Transverse colon (tissue), 4 donors: ENCODE data around the gene RNF207. TPM values are rescaled to one million over a fixed set of nuclear protein-coding genes. Genes with fewer than 3 reads are reported as not detected.

ENCODE experiments used
- DNase-seq: peaks from one replicate; pipeline ENCODE4 v3.0.0-alpha.2; 2019
- H3K27ac ChIP-seq, 4 donors: fragments of 200-600 bp; sonication (generic); 2 replicates each; pipeline ENCODE4 v1.5.1; 2016 to 2018; ENCODE audit warnings: inconsistent platforms in 4 of 4
- H3K27me3 ChIP-seq: fragments of 200-600 bp; sonication (generic); 2 replicates; pipeline ENCODE4 v1.5.1; 2017; ENCODE audit warnings: inconsistent platforms
- H3K36me3 ChIP-seq, 4 donors: fragments of 200-600 bp; sonication (generic); 2 replicates each; pipeline ENCODE4 v1.5.1; 2017 to 2019; ENCODE audit warnings: inconsistent platforms in 4 of 4
- H3K4me1 ChIP-seq, 4 donors: fragments of 200-600 bp; sonication (generic); 2 replicates each; pipeline ENCODE4 v1.5.1; 2017 to 2020; ENCODE audit warnings: inconsistent platforms in 4 of 4
- H3K4me3 ChIP-seq, 4 donors: fragments of 200-600 bp; sonication (generic); 1 replicate in 1 of 4; 2 replicates in 3 of 4; pipeline versions ENCODE4 v1.5.1 to v1.6.1; 2017 to 2019; ENCODE audit warnings: inconsistent platforms in 4 of 4
- H3K9me3 ChIP-seq, 2 donors: fragments of 200-600 bp; sonication (generic); 2 replicates each; pipeline ENCODE4 v1.5.1; 2017 to 2019; ENCODE audit warnings: inconsistent platforms in 2 of 2
- EP300 ChIP-seq: sonication (generic); formaldehyde crosslinking; IDR thresholded peaks from one replicate; pipeline ENCODE4 v1.6.1; 2017; ENCODE audit warnings: antibody characterized with exemption, low read depth
- POLR2A ChIP-seq: fragments of 450-650 bp; IDR thresholded peaks from one replicate; pipeline ENCODE4 v1.6.1; 2016; ENCODE audit warnings: antibody characterized with exemption, mild to moderate bottlenecking, moderate library complexity
- POLR2AphosphoS5 ChIP-seq, 3 donors: sonication (generic); formaldehyde crosslinking; IDR thresholded peaks; one replicate each; pipeline ENCODE4 v1.6.1; 2016; ENCODE audit warnings: antibody characterized with exemption in 3 of 3
- WGBS, 2 donors: methylation state at CpG; one replicate each; pipeline ENCODE4 v1.1.5; 2018; ENCODE audit warnings: low coverage in 1 of 2; 5-methylcytosine and 5-hydroxymethylcytosine counted together
- in situ Hi-C, 4 donors: fragments of 200-750 bp; cut with MboI; loops; one replicate each; pipeline versions ENCODE4 v1.15.0 to v1.15.1; 2017; ENCODE audit warnings: low sequenced_read_pairs in 3 of 4, low pct_ligation_motif_present in 1 of 4, low pct_unique_long_range_greater_than_20kb in 1 of 4
- intact Hi-C: fragments of 100-400 bp; cut with DNase I; formaldehyde crosslinking; loops from one replicate; pipeline ENCODE4 v1.15.1; 2023; ENCODE audit warnings: low total_unique reads
- total RNA-seq, 4 donors: library from RNA; depleted of rRNA; stranded (reverse); fragments of >200 nt; gene quantifications; one replicate each; pipeline ENCODE4 v1.1.0, GENCODE V29; 2016
- TF ChIP-seq, protein P1 (sequence below), 5 experiments: fragments of 200-600 bp in 3 of 5; fragments of 450-650 bp in 2 of 5; sonication (generic) in 3 of 5; IDR thresholded peaks; 1 replicate in 2 of 5; 2 replicates in 3 of 5; pipeline ENCODE4 v1.5.1; 2016 to 2017; ENCODE audit warnings: antibody characterized with exemption in 5 of 5, inconsistent platforms in 3 of 5, mild to moderate bottlenecking in 2 of 5, moderate library complexity in 1 of 5

The RNF207 gene
- total RNA-seq, 4 donors from 2014 or later, result 82.6 to 1,341 (median 190) TPM

DNA sequence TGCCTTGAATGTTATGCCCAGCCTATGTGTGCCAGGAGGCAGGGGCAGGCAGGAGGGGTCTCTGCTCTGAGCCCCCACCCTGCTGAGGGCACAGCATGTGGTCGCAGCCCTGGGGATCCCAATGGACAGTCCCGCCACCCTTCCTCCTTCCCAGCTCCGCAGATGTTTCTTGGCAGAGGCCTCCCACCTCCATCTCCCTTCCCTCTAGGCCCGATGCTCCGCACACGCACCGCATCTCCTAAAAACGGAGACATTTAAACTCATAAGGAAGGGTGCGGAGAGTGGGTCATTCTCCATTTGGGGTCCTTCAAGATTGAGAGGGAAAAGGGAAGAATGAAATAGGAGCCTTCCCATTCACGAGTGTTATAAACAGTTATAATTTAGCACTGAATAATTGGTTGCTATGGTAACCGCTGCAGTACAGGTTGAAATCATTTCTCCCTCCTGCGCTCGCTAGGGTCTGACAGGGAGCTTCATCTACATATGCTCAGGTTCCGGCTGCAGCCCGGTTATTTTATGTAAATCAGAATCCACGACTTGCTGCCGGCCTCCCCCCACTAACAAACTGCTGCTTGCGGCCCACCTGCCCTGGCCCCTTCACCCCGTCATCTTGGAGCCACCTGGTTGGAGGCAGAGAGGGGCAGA, 41.8 kb upstream of the RNF207 start:
- TF ChIP-seq POLR2AphosphoS5 (IDR thresholded peaks at IDR 0.05), result no peak
- TF ChIP-seq POLR2A, result no peak
- 74 to 77% methylated on average over 9 to 19 of the region's 19 CpGs for WGBS, 2 donors
- Histone ChIP-seq H3K27me3 (peaks cover 44% of the 10 kb centered on the region), H3K27ac (no peak overlapping the region), H3K4me3 (no peak overlapping the region), H3K36me3 (no peaks in the 10 kb centered on the region), H3K4me1 (no peaks in the 10 kb centered on the region), H3K9me3 (no peaks in the 10 kb centered on the region)
- DNase-seq, result no peak
- intact Hi-C loops, result no loop called here
- in situ Hi-C loops, result no loop called here

DNA sequence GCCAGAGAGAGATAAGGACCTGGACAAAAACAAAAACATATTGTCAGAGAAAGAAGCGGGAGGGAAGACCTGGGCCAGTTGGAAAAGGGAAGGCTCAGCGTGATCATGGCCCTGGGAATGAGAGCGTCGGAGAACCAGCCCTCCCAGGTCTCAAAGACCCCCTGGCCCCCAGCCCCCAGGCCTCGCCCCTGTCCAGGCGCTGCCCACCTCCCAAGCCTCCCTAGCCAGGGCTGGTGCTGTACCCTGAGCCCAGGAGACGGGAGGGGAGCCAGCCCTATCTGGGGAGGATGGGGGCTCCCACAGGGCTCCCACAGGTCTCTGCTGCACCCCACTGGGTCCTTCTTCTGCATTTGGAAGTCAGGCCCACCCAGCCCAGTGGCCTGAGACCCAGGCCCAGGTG, 40.9 kb upstream of the RNF207 start:
- no peak overlapping the region for H3K4me3 ChIP-seq
- DNase-seq, result no peak
- in situ Hi-C loops (no loop called here), intact Hi-C loops (no loop called here)
- 65 to 80% methylated on average over 1 to 7 of the region's 7 CpGs for WGBS, 2 donors
- H3K27ac ChIP-seq, result no peak overlapping the region
- H3K9me3 ChIP-seq, result no peaks in the 10 kb centered on the region
- no peaks in the 10 kb centered on the region for H3K36me3 ChIP-seq
- H3K27me3 ChIP-seq, result peaks cover 49% of the 10 kb centered on the region
- no peaks in the 10 kb centered on the region for H3K4me1 ChIP-seq
- TF ChIP-seq EP300 (no peak), POLR2AphosphoS5 (IDR thresholded peaks at IDR 0.05) (no peak), POLR2A (no peak)
- TF ChIP-seq, protein P1, sequence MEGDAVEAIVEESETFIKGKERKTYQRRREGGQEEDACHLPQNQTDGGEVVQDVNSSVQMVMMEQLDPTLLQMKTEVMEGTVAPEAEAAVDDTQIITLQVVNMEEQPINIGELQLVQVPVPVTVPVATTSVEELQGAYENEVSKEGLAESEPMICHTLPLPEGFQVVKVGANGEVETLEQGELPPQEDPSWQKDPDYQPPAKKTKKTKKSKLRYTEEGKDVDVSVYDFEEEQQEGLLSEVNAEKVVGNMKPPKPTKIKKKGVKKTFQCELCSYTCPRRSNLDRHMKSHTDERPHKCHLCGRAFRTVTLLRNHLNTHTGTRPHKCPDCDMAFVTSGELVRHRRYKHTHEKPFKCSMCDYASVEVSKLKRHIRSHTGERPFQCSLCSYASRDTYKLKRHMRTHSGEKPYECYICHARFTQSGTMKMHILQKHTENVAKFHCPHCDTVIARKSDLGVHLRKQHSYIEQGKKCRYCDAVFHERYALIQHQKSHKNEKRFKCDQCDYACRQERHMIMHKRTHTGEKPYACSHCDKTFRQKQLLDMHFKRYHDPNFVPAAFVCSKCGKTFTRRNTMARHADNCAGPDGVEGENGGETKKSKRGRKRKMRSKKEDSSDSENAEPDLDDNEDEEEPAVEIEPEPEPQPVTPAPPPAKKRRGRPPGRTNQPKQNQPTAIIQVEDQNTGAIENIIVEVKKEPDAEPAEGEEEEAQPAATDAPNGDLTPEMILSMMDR (IDR thresholded peaks at IDR 0.05), result no peak

DNA sequence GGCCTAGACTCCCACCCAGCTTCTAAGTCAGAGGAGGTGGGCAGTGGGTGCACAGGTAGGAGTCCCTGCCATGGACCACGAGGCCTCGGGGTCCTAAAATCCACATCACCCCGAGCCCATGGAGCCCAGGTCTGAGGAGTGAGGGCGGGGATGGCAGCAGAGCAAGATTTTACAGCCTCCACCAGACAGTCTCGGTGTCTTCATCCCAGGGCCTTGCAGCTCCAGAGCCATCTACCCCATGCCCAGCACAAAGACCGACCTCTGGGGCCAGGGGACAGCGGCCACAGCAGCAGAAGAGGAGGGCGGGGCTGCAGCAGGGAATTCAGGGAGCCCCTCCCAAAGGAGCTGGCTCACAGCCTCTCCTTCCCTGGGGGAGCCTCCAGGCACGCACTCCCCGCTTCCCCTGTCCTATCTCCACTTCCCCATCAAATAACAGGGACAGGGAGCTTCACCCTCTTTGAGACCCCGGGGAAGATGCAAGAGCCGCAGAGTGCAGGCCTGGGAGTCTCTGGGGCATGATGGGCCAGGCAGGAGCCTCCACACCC, 40.4 kb upstream of the RNF207 start:
- Histone ChIP-seq H3K27ac (no peak overlapping the region), H3K4me3 (no peak overlapping the region), H3K4me1 (no peaks in the 10 kb centered on the region), H3K9me3 (no peaks in the 10 kb centered on the region), H3K36me3 (no peaks in the 10 kb centered on the region), H3K27me3 (peaks cover 51% of the 10 kb centered on the region)
- DNase-seq, result no peak
- WGBS, 2 donors, result 63% methylated on average over 12 of the region's 12 CpGs; no CpG with 5 or more reads in 1 of the 2 donors
- TF ChIP-seq, protein P1 (IDR thresholded peaks at IDR 0.05), result no peak
- TF ChIP-seq POLR2A, result no peak
- no peak for TF ChIP-seq EP300
- no peak for TF ChIP-seq POLR2AphosphoS5 (IDR thresholded peaks at IDR 0.05)
- intact Hi-C loops, result no loop called here
- in situ Hi-C loops, result no loop called here

DNA sequence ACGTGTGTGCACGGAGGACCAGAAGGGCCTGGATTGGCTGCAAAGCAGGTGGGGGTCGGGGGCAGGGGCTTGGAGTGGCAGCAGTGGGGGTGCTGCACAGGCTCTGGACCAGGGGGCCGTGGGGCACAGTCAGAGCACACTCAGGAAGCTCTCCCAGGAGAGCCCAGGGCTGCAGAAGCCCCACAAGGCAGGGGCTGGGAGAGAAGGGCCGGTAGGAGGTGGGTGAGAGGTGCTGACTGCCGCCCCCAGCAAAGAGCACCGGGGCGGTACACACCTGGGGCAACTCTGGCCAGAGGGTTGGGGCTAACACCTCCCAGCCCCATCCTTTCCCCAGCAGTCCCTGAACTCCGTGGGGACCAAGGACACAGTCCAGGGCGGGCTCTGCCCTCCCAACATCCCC, 39.7 kb upstream of the RNF207 start:
- 48% methylated on average over 8 of the region's 10 CpGs; no CpG with 5 or more reads in 1 of the 2 donors for WGBS, 2 donors
- TF ChIP-seq EP300 (no peak), POLR2A (no peak), POLR2AphosphoS5 (IDR thresholded peaks at IDR 0.05) (no peak)
- TF ChIP-seq, protein P1 (IDR thresholded peaks at IDR 0.05), result no peak
- peaks cover 50% of the 10 kb centered on the region for H3K27me3 ChIP-seq
- H3K36me3 ChIP-seq, result no peaks in the 10 kb centered on the region
- in situ Hi-C loops, result no loop called here
- intact Hi-C loops, result no loop called here
- no peaks in the 10 kb centered on the region for H3K4me1 ChIP-seq
- DNase-seq, result no peak
- H3K9me3 ChIP-seq, result no peaks in the 10 kb centered on the region
- no peak overlapping the region for H3K4me3 ChIP-seq
- H3K27ac ChIP-seq, result no peak overlapping the region
